GM19397 (cell line): Measurements from ENCODE around the gene AXL.

Experiments
- ATAC-seq: cut with Tn5 transposase; IDR thresholded peaks from one replicate; pipeline ENCODE4 v1.9.1; 2021; ENCODE audit warnings: mild to moderate bottlenecking, moderate library complexity; ENCODE audit not compliant: unreplicated experiment

AXL gene

GRCh38 chr19:41233748-41234240, 14.8 kb downstream of the AXL start:
- ATAC-seq = no peak

- ATAC-seq = no peak
Observed at GRCh38 chr19:41234512-41235168, 15.6 kb downstream of the AXL start.

DNA sequence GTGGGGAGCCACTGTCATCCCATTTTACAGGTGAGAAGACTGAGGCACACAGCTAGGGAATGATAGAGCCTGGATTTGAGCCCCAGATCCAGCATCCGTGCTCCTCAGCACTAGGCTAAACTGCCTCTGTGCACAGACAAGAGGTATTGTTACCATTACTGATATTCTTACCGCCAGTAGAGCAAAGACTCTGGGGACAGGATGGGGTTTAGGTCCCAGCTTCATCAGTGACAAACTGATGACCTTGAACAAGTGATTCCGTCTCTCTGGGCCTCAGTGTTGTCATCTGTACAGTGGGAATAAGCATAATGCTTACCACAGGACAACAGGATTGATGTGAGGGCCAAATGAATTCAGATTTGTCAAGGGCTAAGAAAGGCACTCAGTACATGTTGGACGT, 16.5 kb downstream of the AXL start:
- ATAC-seq = no peak

DNA sequence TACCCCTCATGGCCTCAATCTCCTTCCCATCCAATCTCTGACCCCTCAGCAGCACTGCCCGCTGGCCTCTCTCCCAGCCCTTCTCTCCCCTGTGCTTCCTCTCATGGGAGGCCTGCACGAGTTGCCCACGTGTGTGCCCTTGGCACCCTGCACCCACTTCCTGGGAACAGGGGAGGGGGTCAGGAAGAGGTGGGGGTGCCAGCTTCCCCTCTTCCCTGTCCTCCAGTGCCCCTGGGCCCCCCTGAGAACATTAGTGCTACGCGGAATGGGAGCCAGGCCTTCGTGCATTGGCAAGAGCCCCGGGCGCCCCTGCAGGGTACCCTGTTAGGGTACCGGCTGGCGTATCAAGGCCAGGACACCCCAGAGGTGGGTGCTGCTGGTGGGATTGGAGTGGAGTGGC, 19.2 kb downstream of the AXL start:
- ATAC-seq = no peak

- ATAC-seq = no peak
Observed at GRCh38 chr19:41239363-41239762, 20.3 kb downstream of the AXL start.

- no peak for ATAC-seq
Observed at GRCh38 chr19:41239961-41240574, 21.0 kb downstream of the AXL start.

GRCh38 chr19:41241859-41242258, 22.8 kb downstream of the AXL start:
- ATAC-seq = no peak

GRCh38 chr19:41244117-41244516, 25.1 kb downstream of the AXL start:
- no peak for ATAC-seq

DNA sequence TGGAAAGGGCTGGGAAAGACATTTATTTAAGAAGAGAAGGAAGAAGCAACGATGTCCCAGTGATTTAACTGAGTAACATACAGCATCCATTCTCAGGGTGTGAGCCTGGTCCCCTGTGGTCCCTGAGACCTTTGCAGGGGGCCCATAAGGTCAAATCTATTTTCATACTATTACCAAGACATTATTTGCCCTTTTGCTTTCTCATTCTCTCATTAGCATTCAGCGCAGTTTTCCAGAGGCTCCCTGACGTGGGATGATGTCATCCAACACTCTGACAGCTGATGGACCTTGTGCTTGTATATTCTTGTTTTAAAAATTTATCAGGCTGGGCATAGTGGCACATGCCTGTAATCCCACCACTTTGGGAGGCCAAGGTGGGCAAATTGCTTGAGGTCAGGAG, 26.8 kb downstream of the AXL start:
- no peak for ATAC-seq

- ATAC-seq = no peak
Observed at GRCh38 chr19:41248895-41249294, 29.9 kb downstream of the AXL start.

DNA sequence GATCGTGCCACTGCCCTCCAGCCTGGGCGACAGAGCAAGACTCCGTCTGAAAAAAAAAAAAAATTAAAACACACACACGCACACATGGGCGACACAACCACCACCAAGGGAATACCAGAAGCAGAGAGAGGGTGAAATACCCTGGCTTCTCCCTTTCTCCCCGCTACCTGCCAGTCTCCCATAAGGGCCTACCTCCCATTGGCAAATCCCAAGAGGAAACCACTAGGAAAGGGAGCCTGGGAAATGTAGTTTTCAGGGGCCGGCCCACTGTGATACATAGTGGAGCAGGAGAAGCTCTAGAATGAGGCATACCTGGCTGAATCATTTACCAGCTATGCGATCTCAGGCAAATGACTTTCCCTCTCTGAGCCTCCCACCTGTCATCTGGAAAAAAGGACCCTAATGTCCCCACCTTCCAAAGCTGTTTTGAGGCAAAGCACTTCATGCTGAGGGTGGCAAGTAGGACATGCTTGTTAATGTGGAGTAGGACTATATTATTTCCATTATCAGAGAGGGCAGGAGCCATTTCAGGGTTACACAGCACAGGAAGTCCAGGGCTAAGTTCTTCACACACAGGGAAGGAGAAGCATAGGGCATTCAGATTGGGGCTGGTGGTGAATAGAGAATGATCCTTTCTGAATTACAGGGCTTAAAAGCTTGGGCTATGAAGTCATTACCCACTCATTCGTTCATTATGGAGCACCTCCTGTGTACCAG, 30.8 kb downstream of the AXL start:
- ATAC-seq = no peak

DNA sequence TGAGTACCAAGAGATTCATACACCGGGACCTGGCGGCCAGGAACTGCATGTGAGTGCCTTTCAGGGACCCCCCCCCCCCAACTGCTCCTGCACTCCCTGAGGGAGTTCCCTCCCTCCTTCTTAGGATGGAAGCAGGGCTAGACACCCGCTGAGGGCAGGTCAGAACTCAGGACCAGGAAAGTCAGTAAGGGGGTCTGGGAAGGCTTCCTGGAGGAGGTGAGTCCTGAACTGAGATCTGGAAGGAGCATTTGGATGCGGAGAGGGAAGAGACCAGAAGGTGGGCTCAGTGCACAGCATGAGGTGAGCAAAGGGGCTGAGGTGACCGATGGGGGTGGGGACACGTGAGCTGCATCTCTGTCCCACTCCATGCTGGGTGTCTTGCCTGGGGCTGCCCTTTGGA, 34.6 kb downstream of the AXL start:
- ATAC-seq = no peak

- no peak for ATAC-seq
Observed at GRCh38 chr19:41255171-41255570, 36.1 kb downstream of the AXL start.

- no peak for ATAC-seq
Observed at GRCh38 chr19:41261474-41262190, 42.6 kb downstream of the AXL start.

DNA sequence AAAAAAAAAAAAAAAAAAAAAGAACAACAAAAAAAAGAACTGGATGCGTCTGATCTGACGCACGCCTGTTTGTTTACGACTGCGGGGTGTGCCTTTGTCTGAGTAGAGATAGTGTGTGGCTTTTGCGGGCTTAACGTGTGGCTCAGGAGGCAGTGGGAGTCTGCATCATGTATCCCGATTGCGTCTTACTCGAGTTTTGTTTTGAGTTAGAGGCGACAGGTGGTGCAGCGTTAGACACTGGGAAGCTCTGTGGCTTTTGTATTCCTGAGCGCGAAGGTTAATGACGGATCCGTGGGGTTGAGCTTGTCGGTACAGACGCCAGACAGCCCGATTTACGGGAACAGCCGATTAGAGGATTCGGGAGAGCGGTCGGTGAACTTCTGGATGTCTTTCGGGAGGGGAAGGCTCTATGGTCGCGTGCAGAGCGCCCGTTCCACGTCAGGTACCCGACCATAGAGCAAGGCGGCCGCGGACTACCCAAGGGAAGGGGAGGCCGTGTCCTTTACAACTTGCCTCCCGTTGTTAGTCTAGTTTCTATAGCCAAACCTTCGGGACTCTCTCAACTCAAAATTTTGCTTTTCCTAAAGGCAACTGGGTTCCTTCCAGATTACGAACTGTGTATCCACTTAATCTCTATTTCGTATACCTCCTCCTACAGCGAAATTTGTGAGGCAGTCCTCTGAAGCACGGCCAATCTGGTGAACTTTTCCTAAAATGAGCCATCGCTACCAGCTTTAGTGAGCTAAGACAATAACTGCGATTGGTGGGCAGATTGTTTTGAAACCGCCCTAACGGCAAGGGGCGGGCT, 44.2 kb downstream of the AXL start:
- peak; percentile 7 for ATAC-seq

- ATAC-seq = peak; percentile 74
Observed at GRCh38 chr19:41263850-41264580, 45.0 kb downstream of the AXL start, which contains the start of gene HNRNPUL1. Gene HNRNPUL1, plus strand, starts transcription at chr19:41264372. Its CDS starts 132 bp downstream, at chr19:41264504.

- ATAC-seq = peak; percentile 1
Observed at GRCh38 chr19:41264581-41265394, 45.8 kb downstream of the AXL start.

- ATAC-seq = no peak
Observed at GRCh38 chr19:41265395-41266153, 46.6 kb downstream of the AXL start.
